ENCODE results near the gene RPS15. TPM values are rescaled to one million over a fixed set of nuclear protein-coding genes. Genes with fewer than 3 reads are reported as not detected.

RPS15 gene
- total RNA-seq, 2 donors from 2014 or later = 908 to 922 TPM

GRCh38 chr19:1400281-1401137 lies 37.7 kb upstream of the RPS15 start:
- peak; percentile 7 for ATAC-seq
- intact Hi-C loops (cut with DNase I, micrococcal nuclease) = no loop called here
- no peak for DNase-seq

- peak; percentile 29 for ATAC-seq
- intact Hi-C loops (cut with DNase I, micrococcal nuclease) = no loop called here
- DNase-seq = peak in 1 of 2 donors; percentile 48
Measured at GRCh38 chr19:1401138-1401888, 36.9 kb upstream of the RPS15 start, which contains the start of gene GAMT. TSS of gene GAMT (minus strand) at chr19:1401542. CDS start at chr19:1401476, 66 bp downstream.

- intact Hi-C loops (cut with DNase I, micrococcal nuclease) = no loop called here
- DNase-seq (no peak), ATAC-seq (no peak)
Measured at GRCh38 chr19:1401889-1402217, 36.3 kb upstream of the RPS15 start.

GRCh38 chr19:1402411-1403070 lies 35.7 kb upstream of the RPS15 start:
- intact Hi-C loops (cut with DNase I, micrococcal nuclease) = no loop called here
- ATAC-seq (no peak), DNase-seq (no peak)

GRCh38 chr19:1406774-1407527 lies 31.2 kb upstream of the RPS15 start:
- peak; percentile 85 for ATAC-seq
- DNase-seq = peak; percentile 98 to 99
- intact Hi-C loops (cut with DNase I, micrococcal nuclease) = no loop called here

GRCh38 chr19:1407528-1408299 lies 30.5 kb upstream of the RPS15 start, which contains the start of gene DAZAP1:
TSS of gene DAZAP1 (plus strand) at chr19:1407586. CDS start at chr19:1407774, 188 bp downstream.
- peak; percentile 22 for ATAC-seq
- intact Hi-C loops (cut with DNase I, micrococcal nuclease) = no loop called here
- peak in 1 of 2 donors; percentile 59 for DNase-seq

- DNase-seq = peak in 1 of 2 donors; percentile 72
- intact Hi-C loops (cut with DNase I, micrococcal nuclease) = no loop called here
- ATAC-seq = peak; percentile 19
Measured at GRCh38 chr19:1408300-1409203, 29.6 kb upstream of the RPS15 start.

- intact Hi-C loops (cut with DNase I, micrococcal nuclease) = no loop called here
- DNase-seq (no peak), ATAC-seq (no peak)
Measured at GRCh38 chr19:1409204-1410005, 28.8 kb upstream of the RPS15 start.

- ATAC-seq = no peak
Measured at GRCh38 chr19:1410136-1410786, 27.9 kb upstream of the RPS15 start.

GRCh38 chr19:1410789-1411188 lies 27.4 kb upstream of the RPS15 start:
- ATAC-seq (no peak), DNase-seq (no peak)
- intact Hi-C loops (cut with DNase I, micrococcal nuclease) = no loop called here

More at GRCh38 chr19:1410136-1410786, 27.9 kb upstream of the RPS15 start:
- DNase-seq = no peak
- intact Hi-C loops (cut with DNase I, micrococcal nuclease) = no loop called here

GRCh38 chr19:1411255-1412191 lies 26.7 kb upstream of the RPS15 start:
- DNase-seq = no peak
- intact Hi-C loops (cut with DNase I, micrococcal nuclease) = no loop called here
- ATAC-seq = no peak

- ATAC-seq (no peak), DNase-seq (no peak)
- intact Hi-C loops (cut with DNase I, micrococcal nuclease) = no loop called here
Measured at GRCh38 chr19:1412323-1412923, 25.8 kb upstream of the RPS15 start.

GRCh38 chr19:1412995-1413800 lies 25.0 kb upstream of the RPS15 start:
- intact Hi-C loops (cut with DNase I, micrococcal nuclease) = no loop called here
- ATAC-seq = no peak
- no peak for DNase-seq
